Astrocyte of the cerebellum (primary cell): ENCODE measurements around the gene TMEM225B.
"Not testable (repeated sequence)": the region's sequence is repeated elsewhere in the genome, so short reads cannot be mapped to it uniquely, and the experiment has no call there.

Experiments
- DNase-seq: peaks from one replicate; pipeline ENCODE4 v3.0.0-alpha.2; 2011; ENCODE audit warnings: low read depth
- H3K4me3 ChIP-seq: 2 replicates; pipeline ENCODE4 v1.5.1; 2011; ENCODE audit warnings: mild to moderate bottlenecking, low read depth, low read length, moderate library complexity
- in situ Hi-C: cut with HindIII; loops from 2 replicates; pipeline ENCODE4 v1.10.0; 2017; ENCODE audit warnings: low sequenced_read_pairs
- TF ChIP-seq, protein P1 (sequence below): IDR thresholded peaks from 2 replicates; pipeline ENCODE4 v1.5.1; 2012; ENCODE audit warnings: low read length, low read depth, moderate library complexity, mild to moderate bottlenecking; ENCODE audit errors: missing control alignments

Gene TMEM225B

DNA sequence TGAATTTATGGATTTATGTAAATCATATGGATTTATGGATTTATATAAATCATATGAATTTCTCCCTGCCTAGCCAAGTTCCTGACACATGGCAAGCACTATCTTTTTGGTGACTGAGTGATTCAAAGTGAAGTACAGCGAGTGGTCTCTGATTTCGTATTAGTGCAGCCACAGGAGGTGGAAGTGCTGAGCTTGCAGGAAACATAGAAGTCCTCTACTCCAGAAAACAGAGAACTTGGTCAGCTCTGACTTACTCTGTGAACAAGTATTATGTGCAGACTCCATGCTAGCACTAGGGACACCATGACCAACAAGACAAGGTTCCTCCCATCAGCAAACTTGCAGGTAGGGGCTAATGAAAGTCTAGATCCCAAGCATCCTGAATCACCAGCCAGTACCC lies 53.2 kb downstream of the TMEM225B start:
- H3K4me3 ChIP-seq, result no peak overlapping the region
- no peak for DNase-seq
- TF ChIP-seq, protein P1, sequence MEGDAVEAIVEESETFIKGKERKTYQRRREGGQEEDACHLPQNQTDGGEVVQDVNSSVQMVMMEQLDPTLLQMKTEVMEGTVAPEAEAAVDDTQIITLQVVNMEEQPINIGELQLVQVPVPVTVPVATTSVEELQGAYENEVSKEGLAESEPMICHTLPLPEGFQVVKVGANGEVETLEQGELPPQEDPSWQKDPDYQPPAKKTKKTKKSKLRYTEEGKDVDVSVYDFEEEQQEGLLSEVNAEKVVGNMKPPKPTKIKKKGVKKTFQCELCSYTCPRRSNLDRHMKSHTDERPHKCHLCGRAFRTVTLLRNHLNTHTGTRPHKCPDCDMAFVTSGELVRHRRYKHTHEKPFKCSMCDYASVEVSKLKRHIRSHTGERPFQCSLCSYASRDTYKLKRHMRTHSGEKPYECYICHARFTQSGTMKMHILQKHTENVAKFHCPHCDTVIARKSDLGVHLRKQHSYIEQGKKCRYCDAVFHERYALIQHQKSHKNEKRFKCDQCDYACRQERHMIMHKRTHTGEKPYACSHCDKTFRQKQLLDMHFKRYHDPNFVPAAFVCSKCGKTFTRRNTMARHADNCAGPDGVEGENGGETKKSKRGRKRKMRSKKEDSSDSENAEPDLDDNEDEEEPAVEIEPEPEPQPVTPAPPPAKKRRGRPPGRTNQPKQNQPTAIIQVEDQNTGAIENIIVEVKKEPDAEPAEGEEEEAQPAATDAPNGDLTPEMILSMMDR, result no peak
- in situ Hi-C loops, result no loop called here

DNA sequence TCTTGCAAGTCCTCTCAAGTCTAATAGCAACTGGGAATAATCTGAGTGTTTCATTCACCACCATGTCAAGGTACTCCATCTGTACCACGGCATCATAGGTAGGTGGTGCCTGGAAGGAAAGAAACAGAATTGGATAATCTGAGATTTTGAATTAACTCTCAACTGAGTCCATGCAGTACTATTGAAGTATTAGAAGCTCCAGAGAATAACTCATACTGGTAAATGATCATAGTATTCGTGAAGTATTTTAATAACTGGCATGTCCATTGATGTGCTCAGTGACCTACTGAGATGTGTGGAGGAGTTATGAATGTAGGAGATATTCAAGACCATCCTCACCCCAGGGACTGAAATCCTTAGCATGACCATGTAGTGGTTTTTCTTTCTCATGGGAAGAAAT lies 54.6 kb downstream of the TMEM225B start:
- in situ Hi-C loops, result no loop called here
- no peak overlapping the region for H3K4me3 ChIP-seq
- TF ChIP-seq, protein P1, result no peak
- no peak for DNase-seq

DNA sequence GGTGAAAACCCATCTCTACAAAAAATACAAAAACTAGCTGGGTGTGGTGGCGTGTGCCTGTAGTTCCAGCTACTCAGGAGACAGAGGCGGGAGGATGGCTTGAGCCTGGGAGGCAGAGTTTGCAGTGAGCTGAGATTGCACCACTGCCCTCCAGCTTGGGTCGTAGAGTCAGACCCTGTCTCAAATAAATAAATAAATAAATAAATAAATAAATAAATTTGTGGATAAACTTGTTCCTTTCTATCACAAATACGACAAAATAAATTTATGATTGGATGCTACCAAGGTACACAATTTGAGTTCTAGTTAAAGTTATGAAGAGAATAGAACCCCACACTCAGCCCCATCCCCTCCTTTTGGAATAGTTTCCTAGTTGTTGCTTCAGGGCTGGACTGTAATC lies 55.2 kb downstream of the TMEM225B start:
- in situ Hi-C loops, DNase-seq, H3K4me3 ChIP-seq: not testable (repeated sequence)

DNA sequence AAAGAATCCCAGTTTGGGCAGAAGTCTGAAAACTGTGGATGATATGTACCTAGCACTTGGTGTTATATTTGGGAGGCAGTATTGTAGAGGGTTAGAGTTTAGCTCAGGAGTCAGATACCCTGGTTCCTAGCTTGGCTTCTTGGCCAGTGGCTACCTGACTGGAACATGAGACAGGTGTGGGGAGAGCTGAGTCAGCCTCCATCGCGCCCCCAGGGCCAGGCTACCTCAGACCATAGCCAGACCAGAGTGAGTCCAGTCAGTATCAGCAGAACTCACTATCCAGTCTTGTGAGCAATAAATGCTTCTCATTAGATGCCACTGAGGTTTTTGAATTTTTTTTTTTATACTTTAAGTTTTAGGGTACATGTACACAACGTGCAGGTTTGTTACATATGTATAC lies 55.7 kb downstream of the TMEM225B start:
- no peak overlapping the region for H3K4me3 ChIP-seq
- DNase-seq, result no peak
- TF ChIP-seq, protein P1, result no peak
- in situ Hi-C loops, result no loop called here

DNA sequence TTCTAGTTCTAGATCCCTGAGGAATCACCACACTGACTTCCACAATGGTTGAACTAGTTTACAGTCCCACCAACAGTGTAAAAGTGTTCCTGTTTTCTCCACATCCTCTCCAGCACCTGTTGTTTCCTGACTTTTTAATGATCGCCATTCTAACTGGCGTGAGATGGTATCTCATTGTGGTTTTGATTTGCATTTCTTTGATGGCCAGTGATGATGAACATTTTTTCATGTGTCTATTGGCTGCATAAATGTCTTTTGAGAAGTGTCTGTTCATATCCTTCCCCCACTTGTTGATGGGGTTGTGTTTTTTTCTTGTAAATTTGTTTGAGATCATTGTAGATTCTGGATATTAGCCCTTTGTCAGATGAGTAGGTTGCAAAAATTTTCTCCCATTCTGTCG lies 56.6 kb downstream of the TMEM225B start:
- DNase-seq, in situ Hi-C loops, H3K4me3 ChIP-seq: not testable (repeated sequence)

DNA sequence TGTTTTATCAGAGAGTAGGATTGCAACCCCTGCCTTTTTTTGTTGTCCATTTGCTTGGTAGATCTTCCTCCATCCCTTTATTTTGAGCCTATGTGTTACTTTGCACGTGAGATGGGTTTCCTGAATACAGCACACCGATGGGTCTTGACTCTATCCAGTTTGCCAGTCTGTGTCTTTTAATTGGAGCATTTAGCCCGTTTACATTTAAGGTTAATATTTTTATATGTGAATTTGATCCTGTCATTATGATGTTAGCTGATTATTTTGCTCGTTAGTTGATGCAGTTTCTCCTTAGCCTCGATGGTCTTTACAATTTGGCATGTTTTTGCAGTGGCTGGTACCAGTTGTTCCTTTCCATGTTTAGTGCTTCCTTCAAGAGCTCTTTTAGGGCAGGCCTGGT lies 59.8 kb downstream of the TMEM225B start:
- H3K4me3 ChIP-seq, in situ Hi-C loops, DNase-seq: not testable (repeated sequence)
